Adipocyte (in vitro differentiated cells): Measurements from ENCODE around the gene MRPL16.

Experiments used
- DNase-seq: peaks from one replicate; pipeline ENCODE4 v3.0.0-alpha.2; 2015; ENCODE audit warnings: low read depth
- H3K27me3 ChIP-seq: replicated peaks from 2 replicates; pipeline ENCODE4 v1.7.0; 2013; ENCODE audit warnings: mild to moderate bottlenecking, low read length, moderate library complexity; ENCODE audit not compliant: control insufficient read depth, insufficient read depth
- H3K36me3 ChIP-seq: 2 replicates; pipeline ENCODE4 v1.7.0; 2013; ENCODE audit warnings: low read length, mild to moderate bottlenecking, moderate library complexity; ENCODE audit not compliant: control insufficient read depth, insufficient read depth, severe bottlenecking
- H3K4me1 ChIP-seq: 2 replicates; pipeline ENCODE4 v1.7.0; 2013; ENCODE audit warnings: mild to moderate bottlenecking, low read length, moderate library complexity; ENCODE audit not compliant: control insufficient read depth, insufficient read depth
- H3K4me3 ChIP-seq: 2 replicates; pipeline ENCODE4 v1.7.0; 2013; ENCODE audit warnings: mild to moderate bottlenecking, low read length, moderate library complexity
- H3K9ac ChIP-seq: 2 replicates; pipeline ENCODE4 v1.7.0; 2013; ENCODE audit warnings: mild to moderate bottlenecking, low read length, moderate library complexity
- H3K9me3 ChIP-seq: 2 replicates; pipeline ENCODE4 v1.7.0; 2013; ENCODE audit warnings: mild to moderate bottlenecking, low read length, moderate library complexity; ENCODE audit not compliant: control insufficient read depth

The MRPL16 gene

GRCh38 chr11:59756558-59756840 is 54.1 kb downstream of the MRPL16 start:
- DNase-seq = no peak
- H3K4me3 ChIP-seq = peak overlapping the region; percentile 85
- H3K27me3 ChIP-seq = no peaks in the 10 kb centered on the region
- no peaks in the 10 kb centered on the region for H3K9me3 ChIP-seq
- no peak overlapping the region for H3K9ac ChIP-seq
- peaks cover 20% of the 10 kb centered on the region for H3K4me1 ChIP-seq
- H3K36me3 ChIP-seq = no peaks in the 10 kb centered on the region
